ENCODE measurements around the gene GTF3C5.

DNA sequence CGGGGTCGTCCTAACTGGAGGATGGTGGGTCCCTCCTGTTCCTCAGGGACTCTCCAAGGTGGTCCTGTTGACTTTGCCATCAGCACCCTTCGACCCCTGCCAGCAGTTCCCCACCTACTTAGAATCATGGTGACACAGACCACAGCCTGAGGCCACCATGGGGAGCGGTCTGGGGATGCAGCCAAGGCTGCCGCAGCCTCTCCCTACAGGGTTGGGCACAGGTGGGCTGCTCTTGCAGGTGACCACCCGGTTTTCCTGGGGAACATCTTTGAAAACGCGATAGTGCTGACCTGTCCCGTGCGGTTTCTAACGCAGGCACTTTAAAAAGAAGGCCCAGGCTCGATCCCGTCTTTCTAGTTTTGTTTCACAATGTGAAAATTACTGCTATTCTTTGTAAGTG, 18.2 kb downstream of the GTF3C5 start:
- TF ChIP-seq, protein P1, sequence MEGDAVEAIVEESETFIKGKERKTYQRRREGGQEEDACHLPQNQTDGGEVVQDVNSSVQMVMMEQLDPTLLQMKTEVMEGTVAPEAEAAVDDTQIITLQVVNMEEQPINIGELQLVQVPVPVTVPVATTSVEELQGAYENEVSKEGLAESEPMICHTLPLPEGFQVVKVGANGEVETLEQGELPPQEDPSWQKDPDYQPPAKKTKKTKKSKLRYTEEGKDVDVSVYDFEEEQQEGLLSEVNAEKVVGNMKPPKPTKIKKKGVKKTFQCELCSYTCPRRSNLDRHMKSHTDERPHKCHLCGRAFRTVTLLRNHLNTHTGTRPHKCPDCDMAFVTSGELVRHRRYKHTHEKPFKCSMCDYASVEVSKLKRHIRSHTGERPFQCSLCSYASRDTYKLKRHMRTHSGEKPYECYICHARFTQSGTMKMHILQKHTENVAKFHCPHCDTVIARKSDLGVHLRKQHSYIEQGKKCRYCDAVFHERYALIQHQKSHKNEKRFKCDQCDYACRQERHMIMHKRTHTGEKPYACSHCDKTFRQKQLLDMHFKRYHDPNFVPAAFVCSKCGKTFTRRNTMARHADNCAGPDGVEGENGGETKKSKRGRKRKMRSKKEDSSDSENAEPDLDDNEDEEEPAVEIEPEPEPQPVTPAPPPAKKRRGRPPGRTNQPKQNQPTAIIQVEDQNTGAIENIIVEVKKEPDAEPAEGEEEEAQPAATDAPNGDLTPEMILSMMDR (IDR thresholded peaks at IDR 0.05), result no peak
- TF ChIP-seq EP300 (IDR thresholded peaks at IDR 0.05), result no peak
